Subcutaneous adipose tissue (tissue), 4 donors: ENCODE results near the gene ACOT12. TPM values are rescaled to one million over a fixed set of nuclear protein-coding genes. Genes with fewer than 3 reads are reported as not detected.

Experiments
- total RNA-seq, 4 donors: library from RNA; depleted of rRNA; stranded (reverse); fragments of >200 nt; gene quantifications; one replicate each; pipeline ENCODE4 v1.1.0, GENCODE V29; 2016
- TF ChIP-seq, protein P1 (sequence below): fragments of 450-650 bp; IDR thresholded peaks from one replicate; pipeline ENCODE4 v1.5.1; 2016; ENCODE audit warnings: low read depth, mild to moderate bottlenecking, control low read depth, antibody characterized with exemption, moderate library complexity

Gene ACOT12
- total RNA-seq, 4 donors from 2014 or later = not detected

DNA sequence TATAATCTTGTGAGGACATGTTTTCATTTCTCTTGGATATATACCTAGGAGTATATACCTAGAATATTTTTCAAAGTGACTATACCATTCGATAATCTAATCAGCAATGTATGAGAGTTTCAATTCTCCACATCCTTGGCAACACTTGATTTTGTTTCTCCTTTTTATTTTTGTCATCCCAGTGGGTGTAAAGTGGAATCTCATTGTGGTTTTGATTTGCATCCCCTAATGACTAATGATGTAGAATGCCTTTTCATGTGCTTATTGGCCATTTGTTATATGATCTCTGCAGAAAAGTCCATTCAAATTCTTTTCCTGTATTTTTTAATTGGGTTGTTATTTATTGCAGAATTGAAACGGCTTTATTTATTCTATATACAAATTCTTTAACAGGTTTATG is 77.4 kb downstream of the ACOT12 start:
- TF ChIP-seq, protein P1, sequence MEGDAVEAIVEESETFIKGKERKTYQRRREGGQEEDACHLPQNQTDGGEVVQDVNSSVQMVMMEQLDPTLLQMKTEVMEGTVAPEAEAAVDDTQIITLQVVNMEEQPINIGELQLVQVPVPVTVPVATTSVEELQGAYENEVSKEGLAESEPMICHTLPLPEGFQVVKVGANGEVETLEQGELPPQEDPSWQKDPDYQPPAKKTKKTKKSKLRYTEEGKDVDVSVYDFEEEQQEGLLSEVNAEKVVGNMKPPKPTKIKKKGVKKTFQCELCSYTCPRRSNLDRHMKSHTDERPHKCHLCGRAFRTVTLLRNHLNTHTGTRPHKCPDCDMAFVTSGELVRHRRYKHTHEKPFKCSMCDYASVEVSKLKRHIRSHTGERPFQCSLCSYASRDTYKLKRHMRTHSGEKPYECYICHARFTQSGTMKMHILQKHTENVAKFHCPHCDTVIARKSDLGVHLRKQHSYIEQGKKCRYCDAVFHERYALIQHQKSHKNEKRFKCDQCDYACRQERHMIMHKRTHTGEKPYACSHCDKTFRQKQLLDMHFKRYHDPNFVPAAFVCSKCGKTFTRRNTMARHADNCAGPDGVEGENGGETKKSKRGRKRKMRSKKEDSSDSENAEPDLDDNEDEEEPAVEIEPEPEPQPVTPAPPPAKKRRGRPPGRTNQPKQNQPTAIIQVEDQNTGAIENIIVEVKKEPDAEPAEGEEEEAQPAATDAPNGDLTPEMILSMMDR = no peak

DNA sequence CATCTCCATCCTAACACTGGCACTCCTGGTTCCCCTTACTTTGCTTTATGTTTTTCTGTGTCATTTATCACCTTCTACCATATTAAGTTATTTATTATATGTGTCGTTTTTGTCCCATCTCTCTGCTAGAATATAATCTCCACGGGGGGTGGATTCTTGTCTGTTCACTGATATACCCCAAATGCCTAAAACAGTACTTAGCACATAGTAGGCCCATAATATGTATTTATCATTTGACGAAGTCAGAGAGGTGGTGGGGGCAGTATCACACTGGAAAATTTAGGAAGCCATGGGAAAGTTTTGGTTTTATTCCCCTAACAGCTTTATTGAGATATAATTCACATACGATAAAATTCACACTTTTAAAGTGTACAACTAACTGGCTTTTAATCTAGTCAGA is 78.1 kb downstream of the ACOT12 start:
- TF ChIP-seq, protein P1 = no peak

DNA sequence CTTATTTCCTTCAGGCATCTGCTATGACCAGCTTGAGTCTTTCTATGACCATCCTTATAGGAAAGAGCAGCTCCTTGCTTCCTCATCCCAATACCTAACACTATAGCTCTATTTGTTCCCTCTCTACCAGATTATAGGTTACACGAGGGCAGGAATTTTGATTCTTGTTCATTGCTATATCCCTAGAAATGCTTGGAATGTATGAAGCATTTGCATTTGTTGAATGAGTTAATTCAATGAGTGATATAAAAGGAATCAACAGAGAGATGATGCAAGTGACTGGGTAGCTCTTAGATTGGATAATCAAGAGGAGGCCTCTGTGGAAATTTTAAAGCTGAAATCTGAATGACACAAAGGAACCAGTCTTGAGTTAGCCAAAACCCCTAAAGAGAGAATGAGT is 78.6 kb downstream of the ACOT12 start:
- TF ChIP-seq, protein P1 = no peak

DNA sequence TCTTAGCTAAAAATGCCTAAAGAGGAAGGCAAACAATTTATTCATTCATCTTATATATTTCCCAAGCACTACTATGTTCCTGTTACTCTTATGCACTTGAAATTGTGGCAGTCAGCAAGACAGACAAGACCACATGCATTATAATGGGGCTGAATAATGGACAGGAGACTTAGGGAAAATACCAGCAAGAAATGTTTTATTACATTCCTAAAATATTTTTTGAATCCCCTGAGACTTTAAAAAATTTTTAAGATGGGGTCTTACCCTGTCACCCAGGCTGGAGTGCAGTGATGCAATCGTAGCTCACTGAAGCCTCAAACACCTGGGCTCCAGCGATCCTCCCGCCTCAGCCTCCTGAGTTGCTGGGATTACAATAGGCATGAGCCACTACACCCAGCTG is 79.4 kb downstream of the ACOT12 start:
- TF ChIP-seq, protein P1 = no peak

DNA sequence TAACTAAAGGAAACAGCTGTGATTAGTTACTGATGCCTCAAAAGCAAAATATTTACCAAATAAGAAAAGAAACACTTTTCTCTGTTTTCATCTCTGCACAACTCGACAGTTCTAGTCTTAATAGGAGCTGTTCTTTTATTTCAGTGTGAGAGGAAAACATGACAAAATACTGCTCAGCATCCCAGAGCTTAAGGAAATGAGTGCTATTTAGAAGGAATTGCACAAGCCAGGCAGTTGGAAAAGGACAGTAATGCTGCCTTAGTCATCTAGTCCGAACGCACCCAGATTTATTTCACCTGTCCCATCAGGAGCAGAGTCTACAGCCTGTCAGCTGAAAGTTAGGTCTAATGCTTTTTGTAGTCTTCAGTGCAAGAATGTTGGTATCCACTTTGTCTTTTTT is 80.2 kb downstream of the ACOT12 start:
- TF ChIP-seq, protein P1 = no peak

DNA sequence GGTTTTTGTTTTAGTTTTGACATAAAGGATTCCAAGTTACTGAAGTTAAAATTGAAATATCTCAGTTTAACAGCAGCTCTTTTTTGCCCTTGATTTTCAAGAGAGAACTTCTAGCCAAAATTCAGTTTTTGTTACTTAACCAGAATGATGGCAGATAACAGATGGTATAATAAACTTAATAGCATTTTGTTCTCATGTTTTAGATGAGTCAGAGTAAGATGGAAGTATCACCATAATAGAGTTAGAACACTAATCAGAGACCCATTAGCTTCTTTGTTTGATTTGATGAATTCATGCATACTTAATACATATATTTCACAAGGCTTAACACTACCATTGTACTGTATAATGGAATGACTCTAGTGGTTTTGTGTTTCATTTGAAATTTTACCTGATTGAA is 80.7 kb downstream of the ACOT12 start:
- TF ChIP-seq, protein P1 = no peak

DNA sequence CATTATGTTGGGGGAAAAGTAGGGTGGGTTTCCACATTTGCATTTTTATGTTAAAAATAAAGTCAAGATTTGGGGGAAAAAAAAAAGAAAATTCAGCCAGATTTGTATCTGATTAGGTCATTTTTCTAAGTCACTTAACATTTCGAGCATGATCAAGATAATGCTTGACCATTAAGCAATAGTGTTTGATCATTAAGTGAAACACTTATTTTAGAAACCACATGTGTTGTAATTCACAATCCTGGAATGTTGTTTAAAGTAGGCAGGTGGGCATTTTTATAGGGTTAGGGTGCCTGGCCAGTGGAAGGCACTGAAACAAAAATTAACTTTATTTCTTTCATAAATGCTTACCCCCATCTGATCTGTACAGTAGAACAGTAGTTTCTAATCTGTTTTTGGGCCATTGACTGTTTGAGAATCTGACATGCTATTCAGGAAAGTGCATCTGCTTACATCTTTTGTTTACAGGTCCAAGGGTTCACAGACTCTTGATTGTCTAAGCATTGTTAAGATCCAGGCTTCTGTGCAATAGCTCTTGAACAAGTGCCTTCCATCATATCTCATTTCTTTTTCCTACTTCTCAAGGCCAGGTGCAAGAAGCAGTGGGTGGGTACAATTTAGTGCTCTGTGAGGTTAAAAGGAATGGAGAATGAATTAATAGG is 83.4 kb downstream of the ACOT12 start:
- TF ChIP-seq, protein P1 = no peak
